ENCODE measurements around the gene FOXB2.

Gene FOXB2

GRCh38 chr9:77020413-77021290 lies 1.2 kb downstream of the FOXB2 start:
- DNase-seq (ENCODE audit: low read depth): no peak
- TF ChIP-seq CTCF (IDR thresholded peaks at IDR 0.05; ENCODE audit: insufficient read depth, low read depth, low read length, missing control alignments): no peak
- H3K4me3 ChIP-seq (ENCODE audit: low read depth, low read length): no peak overlapping the region

DNA sequence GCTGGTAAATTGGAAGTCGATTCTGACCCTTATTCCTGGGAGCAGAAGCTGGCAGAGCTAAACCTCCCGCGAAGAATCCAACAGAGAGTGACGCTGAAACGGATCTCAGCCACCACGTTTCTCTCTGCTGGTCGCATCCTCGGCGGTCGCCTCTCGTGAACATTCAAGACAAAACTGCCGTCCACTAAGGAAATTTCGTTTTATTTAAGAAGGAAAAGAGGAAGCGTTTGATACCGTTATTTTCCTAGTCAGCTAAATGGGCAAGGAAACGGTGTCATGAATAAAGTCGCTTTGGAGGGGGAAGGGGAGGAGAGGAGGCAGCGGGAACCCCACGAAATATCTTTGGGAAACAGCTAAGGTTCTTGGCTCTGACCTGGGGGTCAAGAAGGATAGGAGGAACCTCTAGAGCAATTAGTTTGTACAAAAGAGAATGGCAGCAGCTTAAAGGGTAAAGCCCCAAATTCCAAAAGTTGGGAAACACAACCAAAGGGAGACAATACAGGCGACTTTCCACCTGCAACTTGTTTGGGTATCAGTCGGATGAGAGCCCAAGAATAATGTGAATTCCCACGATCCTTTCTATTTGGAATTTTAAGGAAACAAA lies 1.9 kb downstream of the FOXB2 start:
- H3K4me3 ChIP-seq (ENCODE audit: low read depth, low read length): no peak overlapping the region
- TF ChIP-seq CTCF (IDR thresholded peaks at IDR 0.05; ENCODE audit: insufficient read depth, low read depth, low read length, missing control alignments): no peak

DNA sequence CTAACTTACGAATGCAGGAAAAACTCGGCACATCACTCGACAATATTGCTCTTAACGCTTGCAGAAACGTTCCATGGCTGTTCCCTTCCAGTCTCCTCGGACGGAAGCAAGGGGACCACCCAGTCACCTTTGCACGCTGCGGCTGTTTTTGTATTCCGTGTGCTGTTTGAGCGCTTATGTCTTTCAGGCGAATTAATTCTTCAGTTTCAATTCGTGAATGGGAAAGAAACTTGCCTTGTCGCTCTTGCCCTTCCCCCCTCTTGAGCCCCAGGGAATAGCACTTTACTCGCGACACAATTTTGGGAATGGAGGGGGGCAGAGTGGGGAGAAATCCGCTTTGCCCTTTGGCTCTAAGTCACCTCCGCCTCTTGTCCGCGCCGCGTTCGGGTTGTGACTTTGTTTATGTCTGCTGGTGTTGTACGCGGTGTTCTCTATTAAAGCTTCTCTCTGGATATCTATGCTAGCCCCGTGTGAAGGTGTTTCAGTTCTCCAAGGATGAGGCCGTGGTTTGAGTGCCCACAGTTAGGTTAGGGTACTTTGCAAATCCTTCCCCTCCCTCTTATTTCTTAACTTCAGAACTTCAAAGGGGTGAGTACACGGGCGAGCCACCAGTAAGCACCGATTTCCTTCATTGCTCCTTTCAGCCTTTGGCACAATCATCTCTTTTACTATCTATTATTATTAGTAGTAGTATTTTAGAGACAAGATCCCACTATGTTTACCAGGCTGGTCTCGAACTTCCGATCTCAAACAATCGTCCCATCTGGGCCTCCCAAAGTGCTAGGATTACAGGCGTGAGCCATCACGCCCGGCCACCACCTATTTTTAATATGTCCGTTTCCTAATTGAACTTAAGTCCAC lies 2.7 kb downstream of the FOXB2 start:
- TF ChIP-seq CTCF (IDR thresholded peaks at IDR 0.05; ENCODE audit: insufficient read depth, low read depth, low read length, missing control alignments): no peak
- no peak for DNase-seq (ENCODE audit: low read depth)
- no peak overlapping the region for H3K4me3 ChIP-seq (ENCODE audit: low read depth, low read length)

More for the DNA sequence above, 1.9 kb downstream of the FOXB2 start:
- no peak for DNase-seq (ENCODE audit: low read depth)

GRCh38 chr9:77022783-77023440 lies 3.5 kb downstream of the FOXB2 start:
- no peak overlapping the region for H3K4me3 ChIP-seq (ENCODE audit: low read depth, low read length)
- no peak for DNase-seq (ENCODE audit: low read depth)
- TF ChIP-seq CTCF (IDR thresholded peaks at IDR 0.05; ENCODE audit: insufficient read depth, low read depth, low read length, missing control alignments): no peak

GRCh38 chr9:77023726-77024125 lies 4.3 kb downstream of the FOXB2 start:
- TF ChIP-seq CTCF (IDR thresholded peaks at IDR 0.05; ENCODE audit: insufficient read depth, low read depth, low read length, missing control alignments): no peak
- DNase-seq (ENCODE audit: low read depth): no peak
- H3K4me3 ChIP-seq (ENCODE audit: low read depth, low read length): no peak overlapping the region

GRCh38 chr9:77024776-77025545 lies 5.5 kb downstream of the FOXB2 start:
- no peak overlapping the region for H3K4me3 ChIP-seq (ENCODE audit: low read depth, low read length)
- TF ChIP-seq CTCF (IDR thresholded peaks at IDR 0.05; ENCODE audit: insufficient read depth, low read depth, low read length, missing control alignments): no peak
- no peak for DNase-seq (ENCODE audit: low read depth)
